ENCODE measurements around the gene CFL2. TPM values are rescaled to one million over a fixed set of nuclear protein-coding genes. Genes with fewer than 3 reads are reported as not detected.

CFL2 gene
- total RNA-seq, 1 experiment from 2014 or later: 55.2 TPM

DNA sequence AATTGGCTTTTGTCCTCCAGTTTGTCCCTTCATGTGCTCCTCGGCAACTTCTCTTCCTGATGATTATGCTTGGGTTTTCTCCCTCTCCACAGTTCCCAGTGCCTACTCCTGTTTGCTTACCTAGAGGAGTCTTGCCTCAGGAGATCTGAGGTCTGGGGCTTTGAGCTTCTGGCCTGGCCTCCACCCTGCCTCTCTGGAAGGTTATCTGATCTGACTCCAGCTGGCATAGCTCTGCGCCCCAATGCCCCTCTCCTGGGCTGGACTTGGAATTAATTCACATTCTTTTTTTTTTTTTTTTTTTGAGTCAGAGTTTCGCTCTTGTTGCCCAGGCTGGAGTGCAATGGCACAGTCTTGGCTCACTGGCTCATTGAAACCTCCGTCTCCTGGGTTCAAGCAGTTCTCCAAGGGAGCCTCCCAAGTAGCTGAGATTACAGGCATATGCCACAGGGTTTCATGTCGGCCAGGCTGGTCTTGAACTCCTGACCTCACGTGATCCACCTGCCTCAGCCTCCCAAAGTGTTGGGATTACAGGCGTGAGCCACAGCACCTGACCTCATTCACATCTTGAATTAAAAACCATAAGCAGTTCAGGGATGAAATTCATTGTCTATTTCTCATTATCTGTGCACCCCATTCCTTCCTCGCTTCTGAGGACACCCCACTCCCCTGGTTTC is 33.5 kb downstream of the CFL2 start:
- POLR2A ChIA-PET: no interaction called here
- intact Hi-C loops (cut with micrococcal nuclease): no loop called here

More for the DNA sequence above, 33.5 kb downstream of the CFL2 start:
- H3K9me3 ChIP-seq (ENCODE audit: control insufficient read depth in 1 of 2, insufficient read depth in 1 of 2, low read depth in 1 of 2, low read length in 2 of 2): no peaks in the 10 kb centered on the region
- no peak overlapping the region for H3K27ac ChIP-seq (ENCODE audit: low read depth, low read length)
- no peaks in the 10 kb centered on the region for H3K79me2 ChIP-seq (ENCODE audit: insufficient read depth, low read length)
- CTCF ChIA-PET: no interaction called here
- H3K4me2 ChIP-seq (ENCODE audit: low read length): no peak overlapping the region
- TF ChIP-seq YY1 (IDR thresholded peaks at IDR 0.05; ENCODE audit: extremely low read depth, insufficient replicate concordance, low read depth, low read length): no peak
- TF ChIP-seq, protein P1, sequence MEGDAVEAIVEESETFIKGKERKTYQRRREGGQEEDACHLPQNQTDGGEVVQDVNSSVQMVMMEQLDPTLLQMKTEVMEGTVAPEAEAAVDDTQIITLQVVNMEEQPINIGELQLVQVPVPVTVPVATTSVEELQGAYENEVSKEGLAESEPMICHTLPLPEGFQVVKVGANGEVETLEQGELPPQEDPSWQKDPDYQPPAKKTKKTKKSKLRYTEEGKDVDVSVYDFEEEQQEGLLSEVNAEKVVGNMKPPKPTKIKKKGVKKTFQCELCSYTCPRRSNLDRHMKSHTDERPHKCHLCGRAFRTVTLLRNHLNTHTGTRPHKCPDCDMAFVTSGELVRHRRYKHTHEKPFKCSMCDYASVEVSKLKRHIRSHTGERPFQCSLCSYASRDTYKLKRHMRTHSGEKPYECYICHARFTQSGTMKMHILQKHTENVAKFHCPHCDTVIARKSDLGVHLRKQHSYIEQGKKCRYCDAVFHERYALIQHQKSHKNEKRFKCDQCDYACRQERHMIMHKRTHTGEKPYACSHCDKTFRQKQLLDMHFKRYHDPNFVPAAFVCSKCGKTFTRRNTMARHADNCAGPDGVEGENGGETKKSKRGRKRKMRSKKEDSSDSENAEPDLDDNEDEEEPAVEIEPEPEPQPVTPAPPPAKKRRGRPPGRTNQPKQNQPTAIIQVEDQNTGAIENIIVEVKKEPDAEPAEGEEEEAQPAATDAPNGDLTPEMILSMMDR (IDR thresholded peaks at IDR 0.05 in 2 of 3, conservative IDR thresholded peaks at IDR 0.05 in 1 of 3; ENCODE audit: borderline replicate concordance in 1 of 3, insufficient read depth in 1 of 3, low read depth in 2 of 3, low read length in 2 of 3): no peak
- no peak for TF ChIP-seq SRF (IDR thresholded peaks at IDR 0.05; ENCODE audit: low read depth)
- TF ChIP-seq POLR2AphosphoS5 (IDR thresholded peaks at IDR 0.05; ENCODE audit: low read depth, low read length): no peak
- no peak for TF ChIP-seq POLR2A (IDR thresholded peaks at IDR 0.05; ENCODE audit: borderline replicate concordance, extremely low read depth, insufficient read depth, insufficient read length)
- TF ChIP-seq, protein P2, sequence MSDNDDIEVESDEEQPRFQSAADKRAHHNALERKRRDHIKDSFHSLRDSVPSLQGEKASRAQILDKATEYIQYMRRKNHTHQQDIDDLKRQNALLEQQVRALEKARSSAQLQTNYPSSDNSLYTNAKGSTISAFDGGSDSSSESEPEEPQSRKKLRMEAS (IDR thresholded peaks at IDR 0.05): no peak
- no peak for TF ChIP-seq EGR1 (IDR thresholded peaks at IDR 0.05; ENCODE audit: low read depth)
- TF ChIP-seq ELF1 (IDR thresholded peaks at IDR 0.05; ENCODE audit: borderline replicate concordance, low read depth): no peak
- no peak for TF ChIP-seq SIN3A (IDR thresholded peaks at IDR 0.05; ENCODE audit: low read depth)
- TF ChIP-seq ZNF274 (IDR thresholded peaks at IDR 0.05; ENCODE audit: low read depth, low read length): no peak
- TF ChIP-seq, protein P3, sequence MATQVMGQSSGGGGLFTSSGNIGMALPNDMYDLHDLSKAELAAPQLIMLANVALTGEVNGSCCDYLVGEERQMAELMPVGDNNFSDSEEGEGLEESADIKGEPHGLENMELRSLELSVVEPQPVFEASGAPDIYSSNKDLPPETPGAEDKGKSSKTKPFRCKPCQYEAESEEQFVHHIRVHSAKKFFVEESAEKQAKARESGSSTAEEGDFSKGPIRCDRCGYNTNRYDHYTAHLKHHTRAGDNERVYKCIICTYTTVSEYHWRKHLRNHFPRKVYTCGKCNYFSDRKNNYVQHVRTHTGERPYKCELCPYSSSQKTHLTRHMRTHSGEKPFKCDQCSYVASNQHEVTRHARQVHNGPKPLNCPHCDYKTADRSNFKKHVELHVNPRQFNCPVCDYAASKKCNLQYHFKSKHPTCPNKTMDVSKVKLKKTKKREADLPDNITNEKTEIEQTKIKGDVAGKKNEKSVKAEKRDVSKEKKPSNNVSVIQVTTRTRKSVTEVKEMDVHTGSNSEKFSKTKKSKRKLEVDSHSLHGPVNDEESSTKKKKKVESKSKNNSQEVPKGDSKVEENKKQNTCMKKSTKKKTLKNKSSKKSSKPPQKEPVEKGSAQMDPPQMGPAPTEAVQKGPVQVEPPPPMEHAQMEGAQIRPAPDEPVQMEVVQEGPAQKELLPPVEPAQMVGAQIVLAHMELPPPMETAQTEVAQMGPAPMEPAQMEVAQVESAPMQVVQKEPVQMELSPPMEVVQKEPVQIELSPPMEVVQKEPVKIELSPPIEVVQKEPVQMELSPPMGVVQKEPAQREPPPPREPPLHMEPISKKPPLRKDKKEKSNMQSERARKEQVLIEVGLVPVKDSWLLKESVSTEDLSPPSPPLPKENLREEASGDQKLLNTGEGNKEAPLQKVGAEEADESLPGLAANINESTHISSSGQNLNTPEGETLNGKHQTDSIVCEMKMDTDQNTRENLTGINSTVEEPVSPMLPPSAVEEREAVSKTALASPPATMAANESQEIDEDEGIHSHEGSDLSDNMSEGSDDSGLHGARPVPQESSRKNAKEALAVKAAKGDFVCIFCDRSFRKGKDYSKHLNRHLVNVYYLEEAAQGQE (IDR thresholded peaks at IDR 0.05; ENCODE audit: low read depth): no peak
- TF ChIP-seq EZH2phosphoT487 (IDR thresholded peaks at IDR 0.05; ENCODE audit: borderline replicate concordance): no peak
- BruUV-seq (replicated peaks): no TSS peak
- RAD21 ChIA-PET (ENCODE audit: low non-redundant PET in 1 of 2, low total read pairs in 2 of 2, uncharacterized antibody in 2 of 2, unreplicated experiment in 2 of 2): no interaction called here
- ATAC-seq (no peak), DNase-seq (ENCODE audit: low read depth, low spot score) (no peak)
- H3K36me3 ChIP-seq (ENCODE audit: control insufficient read depth in 1 of 2, insufficient read depth in 2 of 2, low read length in 2 of 2): no peaks in the 10 kb centered on the region
- H2AFZ ChIP-seq (ENCODE audit: low read depth, low read length, poor library complexity, severe bottlenecking): peak overlapping the region; percentile 21
- H3K4me1 ChIP-seq (ENCODE audit: control insufficient read depth in 1 of 2, insufficient read depth in 2 of 2, low read length in 2 of 2): peaks cover 10 to 21% of the 10 kb centered on the region in 2 experiments
- no peaks in the 10 kb centered on the region for H3K27me3 ChIP-seq (ENCODE audit: insufficient read depth, low read length)
- H3K9me2 ChIP-seq (ENCODE audit: insufficient read depth): no peaks in the 10 kb centered on the region
- H3K9ac ChIP-seq (ENCODE audit: low read length): no peak overlapping the region
- no peaks in the 10 kb centered on the region for H4K20me1 ChIP-seq (ENCODE audit: insufficient read depth)
- no peak overlapping the region for H3K4me3 ChIP-seq (replicated peaks in 1 of 2; ENCODE audit: low read depth in 1 of 2, low read length in 2 of 2)

Data from HCT116 (cell line).